Measurements from ENCODE around the gene GZMA.

DNA sequence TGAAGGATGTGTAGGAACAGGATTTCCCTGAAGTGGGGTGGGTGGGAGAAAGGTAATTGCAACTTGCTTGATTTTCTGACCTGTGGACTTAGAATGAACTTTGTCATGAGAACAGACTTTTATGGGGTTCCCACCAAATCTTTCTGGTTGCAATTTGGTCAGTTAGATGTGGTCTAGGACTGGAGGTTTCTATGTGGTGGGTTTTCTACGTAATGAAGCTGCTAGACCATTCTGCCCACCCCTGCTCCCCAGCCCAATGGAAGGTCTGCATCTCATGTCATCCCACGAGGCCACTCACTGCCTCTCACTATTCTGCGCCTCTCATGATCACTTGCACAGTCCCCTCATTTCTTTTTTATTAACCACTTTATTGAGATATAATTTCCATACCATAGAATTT lies 37.9 kb upstream of the GZMA start:
- TF ChIP-seq GATA2 (IDR thresholded peaks at IDR 0.05; ENCODE audit: low read depth, low read length) (no peak), GATA3 (IDR thresholded peaks at IDR 0.05; ENCODE audit: low read depth, low read length) (no peak)
